HEK293T (cell line): ENCODE measurements around the gene RRP15.

Experiments used
- BHLHE40 ChIP-seq: fragments of 450-650 bp; IDR thresholded peaks from 2 replicates; pipeline ENCODE4 v1.6.1; 2016; ENCODE audit warnings: mild to moderate bottlenecking, moderate library complexity, borderline replicate concordance
- ELF4 ChIP-seq: fragments of 450-650 bp; IDR thresholded peaks from 2 replicates; pipeline ENCODE4 v1.6.1; 2017; ENCODE audit warnings: antibody characterized with exemption
- FOXM1 ChIP-seq: fragments of 450-650 bp; IDR thresholded peaks from 2 replicates; pipeline ENCODE4 v1.6.1; 2017; ENCODE audit warnings: mild to moderate bottlenecking, borderline replicate concordance
- LEF1 ChIP-seq: fragments of 450-650 bp; IDR thresholded peaks from 2 replicates; pipeline ENCODE4 v1.6.1; 2017; ENCODE audit warnings: mild to moderate bottlenecking, borderline replicate concordance
- SP1 ChIP-seq: fragments of 450-650 bp; IDR thresholded peaks from 2 replicates; pipeline ENCODE4 v1.6.1; 2017
- SUZ12 ChIP-seq: fragments of 450-650 bp; IDR thresholded peaks from 2 replicates; pipeline ENCODE4 v1.6.1; 2016; ENCODE audit warnings: mild to moderate bottlenecking
- TARDBP ChIP-seq: fragments of 450-650 bp; IDR thresholded peaks from 2 replicates; pipeline ENCODE4 v1.6.1; 2016
- TF ChIP-seq, protein P1 (sequence below): fragments of 450-650 bp; IDR thresholded peaks from 2 replicates; pipeline ENCODE4 v1.6.1; 2016

DNA sequence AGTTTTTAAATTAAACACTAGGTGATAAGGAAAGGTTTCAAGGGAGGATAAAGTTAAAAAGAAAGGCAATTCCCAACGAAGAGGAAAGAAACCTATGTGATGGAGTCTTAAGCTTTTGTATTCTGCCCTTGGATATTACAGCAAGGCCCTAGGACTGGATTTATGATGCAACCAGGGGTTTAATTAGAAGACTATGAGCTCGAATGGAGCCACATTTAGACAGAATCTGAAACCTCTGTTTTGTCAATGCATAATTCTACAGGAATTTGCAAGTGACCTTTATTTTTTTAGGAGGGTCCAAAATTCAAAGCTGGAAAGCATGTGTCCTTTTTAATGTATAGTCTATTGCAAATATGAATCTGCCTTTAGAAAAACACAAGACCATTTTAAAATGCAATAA lies 98.0 kb downstream of the RRP15 start:
- TF ChIP-seq TARDBP (no peak), SP1 (no peak), SUZ12 (no peak), BHLHE40 (no peak), ELF4 (no peak), FOXM1 (no peak), LEF1 (no peak)
- TF ChIP-seq, protein P1, sequence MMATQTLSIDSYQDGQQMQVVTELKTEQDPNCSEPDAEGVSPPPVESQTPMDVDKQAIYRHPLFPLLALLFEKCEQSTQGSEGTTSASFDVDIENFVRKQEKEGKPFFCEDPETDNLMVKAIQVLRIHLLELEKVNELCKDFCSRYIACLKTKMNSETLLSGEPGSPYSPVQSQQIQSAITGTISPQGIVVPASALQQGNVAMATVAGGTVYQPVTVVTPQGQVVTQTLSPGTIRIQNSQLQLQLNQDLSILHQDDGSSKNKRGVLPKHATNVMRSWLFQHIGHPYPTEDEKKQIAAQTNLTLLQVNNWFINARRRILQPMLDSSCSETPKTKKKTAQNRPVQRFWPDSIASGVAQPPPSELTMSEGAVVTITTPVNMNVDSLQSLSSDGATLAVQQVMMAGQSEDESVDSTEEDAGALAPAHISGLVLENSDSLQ: no peak
